OCI-LY3 (cell line): ENCODE results near the gene ANKH.

Source experiments
- EZH2phosphoT487 ChIP-seq: fragments of 200-600 bp; shearing (Covaris generic); IDR thresholded peaks from 2 replicates; pipeline ENCODE4 v1.6.1; 2018; ENCODE audit warnings: antibody characterized with exemption, mixed run types, low read depth
- TF ChIP-seq, protein P1 (sequence below): fragments of 200-600, 300-600 bp; sonication (generic); IDR thresholded peaks from 2 replicates; pipeline ENCODE4 v1.5.1; 2014; ENCODE audit warnings: antibody characterized with exemption, low read length, low read depth

DNA sequence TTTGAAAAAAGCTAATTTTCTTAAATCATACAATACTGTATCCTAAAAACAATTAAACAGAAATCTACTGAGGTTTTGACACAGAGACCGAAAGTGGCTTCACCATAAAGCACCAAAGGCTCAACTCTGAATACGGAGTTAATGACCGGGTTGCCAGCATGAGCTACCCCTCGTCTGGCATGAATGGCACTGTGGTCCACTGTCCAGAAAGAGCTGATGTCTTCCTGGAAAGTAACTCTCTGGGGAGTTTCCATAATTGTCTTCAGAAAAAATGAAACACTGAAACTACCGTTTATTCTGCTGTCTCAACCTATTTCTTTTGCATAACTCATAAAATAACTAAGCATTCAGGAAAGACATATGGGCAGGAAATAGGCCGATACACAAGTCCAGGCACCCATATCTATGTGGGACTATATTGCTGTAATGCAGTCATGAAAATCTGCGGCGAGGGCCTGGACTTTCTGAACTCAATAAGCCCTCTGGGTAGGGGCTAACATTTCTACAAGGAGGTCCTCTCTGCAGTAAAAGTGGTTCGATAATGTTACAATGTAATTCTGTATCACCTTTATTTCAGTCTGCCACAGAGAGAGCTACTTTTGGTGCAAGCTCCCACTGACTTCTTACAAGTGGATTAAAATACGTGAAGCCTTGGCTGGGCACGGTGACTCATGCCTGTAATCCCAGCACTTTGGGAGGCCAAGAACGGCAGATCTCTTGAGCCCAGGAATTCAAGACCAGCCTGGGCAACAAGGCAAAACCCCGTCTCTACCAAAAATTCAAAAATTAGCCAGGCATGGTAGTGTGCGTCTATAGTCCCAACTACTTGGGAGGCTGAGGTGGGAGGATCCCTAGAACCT lies 52.4 kb downstream of the ANKH start:
- TF ChIP-seq, protein P1, sequence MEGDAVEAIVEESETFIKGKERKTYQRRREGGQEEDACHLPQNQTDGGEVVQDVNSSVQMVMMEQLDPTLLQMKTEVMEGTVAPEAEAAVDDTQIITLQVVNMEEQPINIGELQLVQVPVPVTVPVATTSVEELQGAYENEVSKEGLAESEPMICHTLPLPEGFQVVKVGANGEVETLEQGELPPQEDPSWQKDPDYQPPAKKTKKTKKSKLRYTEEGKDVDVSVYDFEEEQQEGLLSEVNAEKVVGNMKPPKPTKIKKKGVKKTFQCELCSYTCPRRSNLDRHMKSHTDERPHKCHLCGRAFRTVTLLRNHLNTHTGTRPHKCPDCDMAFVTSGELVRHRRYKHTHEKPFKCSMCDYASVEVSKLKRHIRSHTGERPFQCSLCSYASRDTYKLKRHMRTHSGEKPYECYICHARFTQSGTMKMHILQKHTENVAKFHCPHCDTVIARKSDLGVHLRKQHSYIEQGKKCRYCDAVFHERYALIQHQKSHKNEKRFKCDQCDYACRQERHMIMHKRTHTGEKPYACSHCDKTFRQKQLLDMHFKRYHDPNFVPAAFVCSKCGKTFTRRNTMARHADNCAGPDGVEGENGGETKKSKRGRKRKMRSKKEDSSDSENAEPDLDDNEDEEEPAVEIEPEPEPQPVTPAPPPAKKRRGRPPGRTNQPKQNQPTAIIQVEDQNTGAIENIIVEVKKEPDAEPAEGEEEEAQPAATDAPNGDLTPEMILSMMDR = no peak
- no peak for TF ChIP-seq EZH2phosphoT487
